Measurements from ENCODE around the gene TMEM215. TPM values are rescaled to one million over a fixed set of nuclear protein-coding genes. Genes with fewer than 3 reads are reported as not detected.

Gene TMEM215
- polyA plus RNA-seq, 2 of the 4 experiments (the other 2 are of a cell fraction), result 0.03 TPM; not detected in 1

- H3K4me1 ChIP-seq, result no peaks in the 10 kb centered on the region
- WGBS (ENCODE audit: missing lambda C conversion rate), result 0% methylated on average over 2 of the region's 2 CpGs
- CTCF ChIA-PET, result no interaction called here
- no peaks in the 10 kb centered on the region for H3K9me3 ChIP-seq
- no peak overlapping the region for H3K4me2 ChIP-seq
- DNase-seq (ENCODE audit: low read depth in 1 of 2, low spot score in 1 of 2) (no peak), ATAC-seq (no peak), FAIRE-seq (no peak)
- no peak overlapping the region for H3K4me3 ChIP-seq
- no peak overlapping the region for H3K27ac ChIP-seq
- TF ChIP-seq CHD2 (IDR thresholded peaks at IDR 0.05; ENCODE audit: low read length, partially characterized antibody), result no peak
- no peak for TF ChIP-seq JUNB (IDR thresholded peaks at IDR 0.05)
- TF ChIP-seq HOXA7 (CRISPR knock-in tag; IDR thresholded peaks at IDR 0.05), result no peak
- TF ChIP-seq E2F6 (IDR thresholded peaks at IDR 0.05; ENCODE audit: borderline replicate concordance, low read depth), result no peak
- no peak for TF ChIP-seq MAX (IDR thresholded peaks at IDR 0.05)
- TF ChIP-seq RNF2 (IDR thresholded peaks at IDR 0.05; ENCODE audit: borderline replicate concordance, low read depth), result no peak
- no peak for TF ChIP-seq PBX3 (IDR thresholded peaks at IDR 0.05)
- no peak for TF ChIP-seq EP300 (IDR thresholded peaks at IDR 0.05)
- TF ChIP-seq EHMT2 (IDR thresholded peaks at IDR 0.05; ENCODE audit: low read depth), result no peak
- no peak for TF ChIP-seq SREBF2 (IDR thresholded peaks at IDR 0.05)
- TF ChIP-seq REST (IDR thresholded peaks at IDR 0.05), result no peak
- TF ChIP-seq MYC (IDR thresholded peaks at IDR 0.05; ENCODE audit: borderline replicate concordance, low read length), result no peak
- no peak for TF ChIP-seq POLR2A (IDR thresholded peaks at IDR 0.05; ENCODE audit: low read length)
- no peak for TF ChIP-seq KDM1A (IDR thresholded peaks at IDR 0.05; ENCODE audit: low read depth)
- no peak for TF ChIP-seq KDM5A (IDR thresholded peaks at IDR 0.05)
- TF ChIP-seq POLR2AphosphoS2 (conservative IDR thresholded peaks at IDR 0.05; ENCODE audit: low read length), result no peak
- POLR2A ChIA-PET, result no interaction called here
These were observed 35.3 kb upstream of the TMEM215 start for GRCh38 chr9:32748013-32748412.

GRCh38 chr9:32755730-32756129 is 27.6 kb upstream of the TMEM215 start:
- no peak; a peak in 1 of 6 replicates for ATAC-seq
- ChIA-PET POLR2A (no interaction called here), CTCF (interaction anchor here (0.8 kb wide), 1 partner anchor 16 kb away, joined by 3 read pairs; no protein-coding TSS in a partner anchor)
- 48% methylated on average over 22 of the region's 22 CpGs for WGBS (ENCODE audit: missing lambda C conversion rate)
- TF ChIP-seq REST (IDR thresholded peaks at IDR 0.05), result no peak
- no peak for TF ChIP-seq ZSCAN20 (CRISPR knock-in tag; IDR thresholded peaks at IDR 0.05)
- TF ChIP-seq CBX2 (IDR thresholded peaks at IDR 0.05; ENCODE audit: borderline replicate concordance, low read depth), result no peak
- TF ChIP-seq BCL3 (IDR thresholded peaks at IDR 0.05), result no peak
- no peak for TF ChIP-seq HES2 (IDR thresholded peaks at IDR 0.05)
- no peak for TF ChIP-seq HOXA7 (CRISPR knock-in tag; IDR thresholded peaks at IDR 0.05)
- Histone ChIP-seq H3K4me1 (no peaks in the 10 kb centered on the region), H3K4me3 (no peak overlapping the region), H3K4me2 (no peak overlapping the region), H3K9me3 (no peaks in the 10 kb centered on the region), H3K27ac (no peak overlapping the region)
- FAIRE-seq, result no peak
- DNase-seq (ENCODE audit: low read depth in 1 of 2, low spot score in 1 of 2), result no peak
